Stimulated activated CD4-positive, alpha-beta T cell treated with anti-CD3 and anti-CD28 coated beads, Interleukin-12 subunit alpha, Interleukin-12 subunit beta, amount 100 ng/mL, for 48 hours (primary cell): ENCODE measurements around the gene ZMYM2.

Experiments
- DNase-seq, 3 donors: peaks; one replicate each; pipeline ENCODE4 v3.0.0-alpha.2; 2020; ENCODE audit warnings: low read depth in 2 of 3, low spot score in 1 of 3

The ZMYM2 gene

GRCh38 chr13:20044086-20044485 is 85.6 kb downstream of the ZMYM2 start:
- no peak for DNase-seq

GRCh38 chr13:20045950-20046548 is 87.5 kb downstream of the ZMYM2 start:
- DNase-seq, result no peak

GRCh38 chr13:20049558-20050473 is 91.3 kb downstream of the ZMYM2 start:
- DNase-seq, result no peak

- no peak for DNase-seq
These were observed 92.8 kb downstream of the ZMYM2 start for GRCh38 chr13:20051366-20051765.

GRCh38 chr13:20053016-20053415 is 94.5 kb downstream of the ZMYM2 start:
- DNase-seq, result no peak

- DNase-seq, result no peak
These were observed 95.4 kb downstream of the ZMYM2 start for GRCh38 chr13:20053891-20054290.

- DNase-seq, result no peak
These were observed 96.1 kb downstream of the ZMYM2 start for GRCh38 chr13:20054586-20054985.

- DNase-seq, result no peak
These were observed 98.7 kb downstream of the ZMYM2 start for GRCh38 chr13:20057214-20057613.

GRCh38 chr13:20057963-20058362 is 99.4 kb downstream of the ZMYM2 start:
- no peak for DNase-seq

GRCh38 chr13:20058476-20058875 is 99.9 kb downstream of the ZMYM2 start:
- DNase-seq, result no peak

GRCh38 chr13:20064128-20064527 is 105.6 kb downstream of the ZMYM2 start:
- no peak for DNase-seq

GRCh38 chr13:20065516-20065915 is 107.0 kb downstream of the ZMYM2 start:
- DNase-seq, result no peak

- DNase-seq, result no peak
These were observed 111.4 kb downstream of the ZMYM2 start for GRCh38 chr13:20069956-20070355.

- no peak for DNase-seq
These were observed 115.2 kb downstream of the ZMYM2 start for GRCh38 chr13:20073775-20074174.

GRCh38 chr13:20074966-20075365 is 116.4 kb downstream of the ZMYM2 start:
- no peak for DNase-seq

GRCh38 chr13:20077086-20077485 is 118.6 kb downstream of the ZMYM2 start:
- DNase-seq, result no peak

- no peak for DNase-seq
These were observed 122.0 kb downstream of the ZMYM2 start for GRCh38 chr13:20080377-20081164.

GRCh38 chr13:20090349-20090748 is 131.8 kb downstream of the ZMYM2 start:
- DNase-seq, result no peak

GRCh38 chr13:20093951-20094350 is 135.4 kb downstream of the ZMYM2 start:
- DNase-seq, result no peak

- DNase-seq, result no peak
These were observed 140.8 kb downstream of the ZMYM2 start for GRCh38 chr13:20099319-20099718.

GRCh38 chr13:20101467-20102316 is 143.2 kb downstream of the ZMYM2 start:
- DNase-seq, result no peak
